DOHH2 (cell line): Measurements from ENCODE around the gene ZMIZ1.
"Not testable (repeated sequence)": the region's sequence is repeated elsewhere in the genome, so short reads cannot be mapped to it uniquely, and the experiment has no call there.

ENCODE experiments used
- H3F3A ChIP-seq: fragments of 200-600 bp; sonication (generic), shearing (Covaris generic); 2 replicates; pipeline ENCODE4 v1.6.0; 2016; ENCODE audit warnings: antibody characterized with exemption, mild to moderate bottlenecking; ENCODE audit not compliant: control insufficient read depth, insufficient read depth
- H3K27ac ChIP-seq: fragments of 200-600 bp; sonication (generic); 2 replicates; pipeline ENCODE4 v1.5.1; 2014; ENCODE audit warnings: low read depth, mild to moderate bottlenecking, low read length, moderate library complexity
- H3K27me3 ChIP-seq: fragments of 200-600 bp; sonication (generic); 2 replicates; pipeline ENCODE4 v1.6.1; 2014; ENCODE audit warnings: mild to moderate bottlenecking, low read length, mixed read lengths; ENCODE audit not compliant: control insufficient read depth
- H3K36me3 ChIP-seq: fragments of 200-600 bp; sonication (generic); 2 replicates; pipeline ENCODE4 v1.6.1; 2014; ENCODE audit warnings: mild to moderate bottlenecking, low read length, moderate library complexity, mixed read lengths; ENCODE audit not compliant: control insufficient read depth
- H3K4me1 ChIP-seq: fragments of 200-600 bp; sonication (generic); 2 replicates; pipeline ENCODE4 v1.6.1; 2014; ENCODE audit warnings: mild to moderate bottlenecking, low read length, mixed read lengths; ENCODE audit not compliant: control insufficient read depth
- H3K4me2 ChIP-seq: fragments of 200-600 bp; sonication (generic); 2 replicates; pipeline ENCODE4 v1.6.0; 2014; ENCODE audit warnings: mild to moderate bottlenecking, low read length, moderate library complexity
- H3K4me3 ChIP-seq: fragments of 200-600 bp; sonication (generic); 2 replicates; pipeline ENCODE4 v1.5.1; 2014; ENCODE audit warnings: mild to moderate bottlenecking, low read length, mixed read lengths
- H3K79me2 ChIP-seq: fragments of 200-600 bp; sonication (generic); 2 replicates; pipeline ENCODE4 v1.6.1; 2014; ENCODE audit warnings: mild to moderate bottlenecking, low read length, mixed read lengths; ENCODE audit not compliant: control insufficient read depth
- H3K9me2 ChIP-seq: fragments of 200-600 bp; sonication (generic); replicated peaks from 2 replicates; pipeline ENCODE4 v1.6.1; 2014; ENCODE audit warnings: mild to moderate bottlenecking, low read length, mixed read lengths; ENCODE audit not compliant: control insufficient read depth
- H3K9me3 ChIP-seq: fragments of 200-600 bp; sonication (generic); 2 replicates; pipeline ENCODE4 v1.6.1; 2014; ENCODE audit warnings: antibody characterized with exemption, low read length, mixed read lengths; ENCODE audit not compliant: control insufficient read depth, insufficient read depth
- H4K20me1 ChIP-seq: fragments of 200-600 bp; sonication (generic); 2 replicates; pipeline ENCODE4 v1.6.0; 2014; ENCODE audit warnings: low read depth, mild to moderate bottlenecking, antibody characterized with exemption, low read length, moderate library complexity; ENCODE audit not compliant: control insufficient read depth, insufficient read depth
- CTCF ChIP-seq: fragments of 200-600 bp; sonication (generic); IDR thresholded peaks from one replicate; pipeline ENCODE4 v1.5.1; 2014; ENCODE audit warnings: antibody characterized with exemption, mild to moderate bottlenecking, low read depth, low read length; ENCODE audit not compliant: poor library complexity, severe bottlenecking
- EZH2phosphoT487 ChIP-seq: fragments of 200-600 bp; sonication (generic); IDR thresholded peaks from 2 replicates; pipeline ENCODE4 v1.6.1; 2017; ENCODE audit warnings: borderline replicate concordance, mild to moderate bottlenecking, antibody characterized with exemption, low read length, moderate library complexity, mixed read lengths

The ZMIZ1 gene

GRCh38 chr10:79331226-79331625, 262.5 kb downstream of the ZMIZ1 start:
- Histone ChIP-seq H3K36me3 (no peaks in the 10 kb centered on the region), H3K27me3 (peaks cover 14% of the 10 kb centered on the region), H3F3A (no peaks in the 10 kb centered on the region), H3K9me3 (no peaks in the 10 kb centered on the region), H3K9me2 (no peaks in the 10 kb centered on the region), H3K79me2 (no peaks in the 10 kb centered on the region), H4K20me1 (no peaks in the 10 kb centered on the region), H3K27ac (no peak overlapping the region), H3K4me1 (0 out of 2 replicates have a peak, but pooled peaks cover 5% of the 10 kb centered on the region), H3K4me3 (no peak overlapping the region), H3K4me2 (no peak overlapping the region)
- TF ChIP-seq CTCF: no peak
- no peak for TF ChIP-seq EZH2phosphoT487

DNA sequence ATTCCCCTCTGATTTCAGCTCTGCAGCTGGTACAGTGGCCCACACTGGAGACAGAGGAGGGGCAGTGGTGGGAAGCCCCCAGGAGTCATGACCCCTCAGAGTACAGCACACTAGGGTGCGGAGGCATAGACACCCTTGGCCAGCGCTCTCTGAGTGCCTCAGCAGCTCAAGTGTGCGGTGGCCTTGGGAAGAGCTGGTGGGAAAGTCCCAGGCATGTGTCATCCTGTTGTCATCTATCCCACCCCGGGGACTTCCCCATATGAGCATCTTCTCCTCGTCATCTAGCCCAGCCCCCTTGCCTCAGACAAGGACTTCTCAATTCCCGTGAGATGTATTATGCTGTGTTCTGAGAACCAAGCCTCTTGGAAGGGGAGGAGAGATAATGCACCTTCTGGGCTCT, 262.9 kb downstream of the ZMIZ1 start:
- Histone ChIP-seq H3K79me2 (no peaks in the 10 kb centered on the region), H4K20me1 (no peaks in the 10 kb centered on the region), H3K4me2 (no peak overlapping the region), H3K36me3 (no peaks in the 10 kb centered on the region), H3K4me1 (0 out of 2 replicates have a peak, but pooled peaks cover 5% of the 10 kb centered on the region), H3K9me2 (no peaks in the 10 kb centered on the region), H3F3A (no peaks in the 10 kb centered on the region), H3K9me3 (no peaks in the 10 kb centered on the region), H3K4me3 (no peak overlapping the region), H3K27ac (no peak overlapping the region), H3K27me3 (peaks cover 14% of the 10 kb centered on the region)
- TF ChIP-seq CTCF: no peak
- no peak for TF ChIP-seq EZH2phosphoT487

- not testable (repeated sequence) for H3F3A ChIP-seq, H3K4me3 ChIP-seq, H4K20me1 ChIP-seq, H3K9me2 ChIP-seq, H3K27ac ChIP-seq, H3K4me2 ChIP-seq, H3K4me1 ChIP-seq, H3K36me3 ChIP-seq, H3K9me3 ChIP-seq, H3K79me2 ChIP-seq
- H3K27me3 ChIP-seq: peaks cover 14% of the 10 kb centered on the region
These were observed 264.0 kb downstream of the ZMIZ1 start for GRCh38 chr10:79332610-79333315.

- no peak overlapping the region for H3K27ac ChIP-seq
- H3K9me3 ChIP-seq: no peaks in the 10 kb centered on the region
- H3K4me3 ChIP-seq: no peak overlapping the region
- H3F3A ChIP-seq: no peaks in the 10 kb centered on the region
- no peak for TF ChIP-seq EZH2phosphoT487
- TF ChIP-seq CTCF: no peak
- H3K9me2 ChIP-seq: no peaks in the 10 kb centered on the region
- no peaks in the 10 kb centered on the region for H3K36me3 ChIP-seq
- 0 out of 2 replicates have a peak, but pooled peaks cover 5% of the 10 kb centered on the region for H3K4me1 ChIP-seq
- H3K27me3 ChIP-seq: peaks cover 14% of the 10 kb centered on the region
- no peaks in the 10 kb centered on the region for H4K20me1 ChIP-seq
- no peaks in the 10 kb centered on the region for H3K79me2 ChIP-seq
- H3K4me2 ChIP-seq: no peak overlapping the region
These were observed 264.7 kb downstream of the ZMIZ1 start for GRCh38 chr10:79333513-79333912.
